Fibroblast of skin of scalp (primary cell): ENCODE results near the gene THSD4. TPM values are rescaled to one million over a fixed set of nuclear protein-coding genes. Genes with fewer than 3 reads are reported as not detected.
A peak's percentile ranks its signal among the peaks of the same experiment; 100 is the strongest.

Experiments used
- DNase-seq: peaks from one replicate; pipeline ENCODE4 v3.0.0-alpha.2; 2013
- polyA plus RNA-seq, 2 experiments: library from polyadenylated mRNA; unstranded; fragments of 120-200 nt; gene quantifications; one replicate each; pipeline ENCODE4 v1.2.1, GENCODE V29; 2013; ENCODE audit not compliant: insufficient read length in 2 of 2

THSD4 gene
- 7.3 TPM for polyA plus RNA-seq (2013, experiment 1 of 2; ENCODE audit: insufficient read length)
- polyA plus RNA-seq (2013, experiment 2 of 2; ENCODE audit: insufficient read length) = 7.1 TPM

DNA sequence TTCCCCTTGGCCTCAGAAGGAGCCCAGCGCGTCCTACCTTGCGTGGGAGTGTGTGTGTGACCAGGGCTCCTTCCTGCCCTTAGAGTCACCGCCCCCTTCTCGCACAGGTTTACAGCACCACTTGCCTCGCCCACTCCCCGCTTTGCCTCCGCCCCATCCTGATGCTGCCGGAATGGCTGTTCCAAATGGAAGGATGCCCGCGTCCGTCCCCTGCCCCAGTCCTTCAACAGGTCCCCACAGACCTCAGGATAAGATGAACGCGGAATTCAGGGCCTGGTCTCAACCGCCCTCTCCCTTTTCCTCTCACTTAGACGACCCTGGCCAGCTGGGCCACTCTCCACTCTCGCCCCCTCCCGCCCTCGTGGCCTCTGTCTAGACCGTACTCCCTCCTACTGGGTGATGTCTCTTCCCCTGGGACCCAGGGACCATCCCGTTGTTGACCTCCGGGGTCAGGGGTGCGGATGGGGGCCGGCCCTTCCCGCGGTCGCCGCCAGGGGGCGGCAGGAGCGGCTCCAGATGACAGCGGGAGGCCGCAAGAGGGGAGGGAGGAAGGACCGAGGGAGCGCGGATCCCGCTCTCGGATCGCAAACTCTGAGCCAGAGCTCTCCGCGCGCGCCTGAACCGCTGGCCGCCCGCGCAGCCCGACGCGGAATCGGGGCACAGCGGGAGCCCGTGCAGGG lies at the start of gene THSD4:
Gene THSD4 (plus strand): TSS at position 585 of the 680 bp plus-strand sequence.
- DNase-seq = peak; percentile 78

GRCh38 chr15:71066983-71067382 lies 48.3 kb upstream of the THSD4 start:
- DNase-seq = peak; percentile 40

DNA sequence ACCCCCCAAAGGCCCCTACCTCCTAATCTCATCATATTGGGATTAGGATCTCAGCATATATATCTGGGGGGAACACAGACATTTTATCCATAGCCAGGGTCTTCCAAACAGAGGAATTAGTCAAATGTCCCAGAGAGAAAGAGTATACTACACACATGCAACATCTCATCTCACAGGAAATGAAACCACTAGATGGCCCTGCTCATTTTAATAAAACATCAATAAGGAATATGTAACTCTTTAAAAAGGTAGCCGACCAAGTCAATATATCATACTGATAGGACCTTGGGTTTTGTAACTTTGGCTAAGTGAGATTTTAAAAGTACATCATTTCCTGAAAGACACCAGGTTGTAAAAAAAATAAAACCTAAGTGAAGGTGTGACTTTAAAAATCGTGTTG lies 45.6 kb upstream of the THSD4 start:
- DNase-seq = no peak

GRCh38 chr15:71071529-71071928 lies 43.7 kb upstream of the THSD4 start:
- no peak for DNase-seq

DNA sequence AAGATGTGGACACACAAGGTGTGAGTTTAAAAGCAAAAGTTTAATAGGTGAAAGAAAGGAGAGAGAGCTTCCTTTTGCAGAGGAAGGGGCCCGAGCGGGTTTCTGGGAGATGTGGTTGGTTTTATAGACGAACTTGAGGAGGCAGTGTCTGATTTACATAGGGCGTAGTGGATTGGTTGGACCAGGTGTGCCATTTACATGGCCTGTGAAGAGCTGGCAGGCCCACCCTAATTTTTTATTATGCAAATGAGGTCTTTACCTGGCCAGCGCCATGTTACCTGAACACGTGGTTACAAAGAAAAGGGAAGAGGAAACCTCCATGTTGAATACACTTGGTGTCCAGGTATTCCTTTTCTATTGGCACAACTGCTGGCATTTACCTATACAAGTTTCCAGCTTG lies 42.8 kb upstream of the THSD4 start:
- no peak for DNase-seq

DNA sequence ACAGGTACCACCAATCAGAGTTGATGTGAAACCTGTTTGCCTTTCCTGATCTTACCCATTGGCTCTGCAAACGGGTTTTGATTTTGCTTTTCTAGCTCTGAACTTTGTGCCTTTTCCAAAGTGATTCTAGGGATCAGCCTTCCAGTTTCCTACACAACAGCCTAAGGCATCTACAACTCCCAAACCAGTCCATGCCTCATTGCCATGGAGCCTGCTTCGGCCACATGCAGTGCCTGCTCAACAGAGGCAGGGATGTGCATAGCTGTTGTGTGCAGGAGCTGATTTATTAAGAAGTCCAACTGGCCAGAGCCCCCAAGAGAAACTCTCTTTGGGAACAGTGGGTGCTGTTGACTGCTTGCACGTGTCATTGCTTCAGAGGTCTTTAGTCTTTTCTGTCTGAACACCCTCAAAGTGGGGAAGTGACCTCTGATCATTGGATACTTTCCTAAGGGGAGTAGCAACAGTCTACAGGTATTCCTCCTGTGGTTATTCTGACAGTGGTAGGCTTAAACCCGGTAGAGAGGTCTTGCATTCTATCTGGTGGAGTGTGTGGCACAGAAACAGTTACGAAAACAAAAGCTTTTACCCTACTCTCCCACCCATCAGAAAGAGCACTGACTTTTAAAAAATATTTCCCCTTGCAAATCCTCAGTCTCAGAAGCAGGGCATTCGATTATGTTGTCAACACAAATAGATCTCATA lies 36.6 kb upstream of the THSD4 start:
- no peak for DNase-seq

DNA sequence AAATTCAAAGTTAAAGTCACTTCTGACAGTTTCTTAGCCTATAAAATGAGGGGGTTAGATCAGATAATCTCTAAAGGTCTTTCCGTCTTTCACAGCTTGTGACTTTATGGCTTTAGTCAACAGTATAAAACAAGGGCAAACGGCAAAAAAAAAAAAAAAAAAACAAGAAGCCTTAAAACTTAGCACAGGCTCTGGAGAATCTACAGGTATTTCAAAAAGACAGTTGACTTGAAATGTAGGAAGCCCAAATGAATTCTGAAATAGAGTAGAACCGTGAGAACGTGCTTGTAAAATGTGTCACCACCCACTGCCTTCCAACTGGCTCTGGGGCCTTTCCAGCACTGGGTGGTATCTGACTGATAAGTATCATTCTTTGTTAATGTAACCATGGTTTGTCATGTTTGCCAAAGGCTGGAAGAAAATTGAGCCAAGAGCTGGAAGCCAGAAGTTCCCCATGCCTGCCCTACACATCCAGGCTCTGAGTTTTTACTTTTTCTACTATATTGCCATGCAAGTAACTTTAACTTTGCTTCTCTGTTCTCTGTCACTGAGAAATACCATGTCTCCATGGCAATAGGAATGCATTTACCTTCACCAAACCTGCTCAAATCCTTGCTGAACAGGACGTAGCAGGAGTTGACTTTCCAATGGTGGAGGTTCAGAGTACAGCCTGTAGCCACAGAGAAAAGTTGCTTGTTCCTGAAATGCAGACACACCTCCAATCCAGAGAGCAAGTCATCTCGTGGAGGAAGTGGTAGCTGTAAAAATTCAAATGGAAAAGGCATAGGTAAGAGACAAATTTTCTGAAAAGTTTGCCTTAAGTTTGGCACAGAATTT lies 35.8 kb upstream of the THSD4 start:
- peak; percentile 69 for DNase-seq

- DNase-seq = no peak
Observed at GRCh38 chr15:71080166-71080565, 35.1 kb upstream of the THSD4 start.

DNA sequence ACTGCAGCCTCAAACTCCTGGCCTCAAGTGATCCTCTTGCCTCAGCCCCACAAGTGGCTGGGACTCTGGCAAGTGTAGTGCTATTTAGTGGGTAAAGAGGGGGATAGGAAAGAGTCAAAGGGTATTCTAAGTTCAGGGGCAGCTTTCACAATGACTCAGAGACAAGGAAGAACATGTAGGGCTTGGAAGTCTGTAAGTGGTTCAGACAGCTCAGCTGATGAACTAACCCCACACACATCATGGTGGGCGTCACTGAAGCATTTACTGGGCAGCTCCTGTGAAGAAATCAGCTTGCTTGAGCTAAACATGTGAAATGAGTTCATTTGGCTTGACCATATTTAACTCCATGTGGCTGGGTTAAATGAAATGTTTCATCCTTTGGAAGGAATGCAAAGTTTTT lies 34.6 kb upstream of the THSD4 start:
- peak; percentile 55 for DNase-seq

- DNase-seq = no peak
Observed at GRCh38 chr15:71082803-71083202, 32.5 kb upstream of the THSD4 start.

- peak; percentile 52 for DNase-seq
Observed at GRCh38 chr15:71083349-71083748, 31.9 kb upstream of the THSD4 start.

- no peak for DNase-seq
Observed at GRCh38 chr15:71084264-71084663, 31.0 kb upstream of the THSD4 start.

GRCh38 chr15:71085809-71086208 lies 29.5 kb upstream of the THSD4 start:
- DNase-seq = no peak

DNA sequence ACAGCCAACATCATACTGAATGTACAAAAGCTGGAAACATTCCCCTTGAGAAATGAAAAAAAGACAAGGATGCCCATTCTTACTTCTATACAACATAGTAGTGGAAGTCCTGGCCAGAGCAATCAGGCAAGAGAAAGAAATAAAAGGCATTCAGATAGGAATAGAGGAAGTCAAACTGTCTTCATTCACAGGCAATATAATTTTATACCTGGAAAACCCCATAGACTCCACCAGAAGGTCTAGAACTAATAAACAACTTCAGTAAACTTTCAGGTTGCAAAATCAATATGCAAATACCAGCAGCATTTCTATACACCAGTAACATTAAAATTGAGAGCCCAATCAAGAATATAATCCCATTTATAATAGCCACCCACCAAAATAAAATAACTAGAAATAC lies 27.1 kb upstream of the THSD4 start:
- DNase-seq = no peak

DNA sequence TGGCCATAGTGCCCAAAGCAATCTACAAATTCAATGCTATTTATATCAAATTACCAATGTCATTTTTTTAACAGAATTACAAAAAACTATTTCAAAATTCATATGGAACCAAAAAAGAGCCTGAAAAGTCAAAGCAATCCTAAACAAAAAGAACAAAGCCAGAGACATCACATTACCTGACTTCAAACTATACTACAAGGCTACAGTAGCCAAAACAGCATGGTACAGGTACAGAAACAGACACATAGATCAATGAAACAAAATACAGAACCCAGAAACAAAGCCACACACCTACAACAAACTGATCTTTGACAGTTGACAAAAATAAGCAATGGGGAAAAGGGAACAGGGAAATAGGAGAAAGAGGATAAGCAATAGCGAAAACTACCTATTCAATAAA lies 26.6 kb upstream of the THSD4 start:
- no peak for DNase-seq

DNA sequence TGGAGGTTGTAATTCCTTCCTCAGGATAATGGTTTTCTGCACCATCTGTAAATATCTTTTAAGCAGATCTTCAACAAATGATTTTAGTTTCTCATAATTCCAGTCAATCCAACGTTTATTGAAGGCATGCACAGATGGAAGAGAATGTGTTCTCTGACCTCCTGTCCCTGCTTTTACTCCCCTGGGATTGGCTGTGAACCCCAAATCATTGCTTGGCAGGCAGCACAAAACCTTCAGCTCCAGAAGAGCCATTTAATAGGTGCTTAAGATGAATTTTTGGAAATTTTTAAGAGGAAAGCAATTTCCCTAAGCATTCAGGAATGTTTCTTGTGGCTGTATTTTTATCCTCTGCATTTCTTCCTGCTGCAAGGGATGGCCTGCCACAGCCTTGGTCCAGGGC lies 25.5 kb upstream of the THSD4 start:
- no peak for DNase-seq

- no peak for DNase-seq
Observed at GRCh38 chr15:71091601-71092000, 23.7 kb upstream of the THSD4 start.

- DNase-seq = no peak
Observed at GRCh38 chr15:71092056-71092600, 23.1 kb upstream of the THSD4 start.

DNA sequence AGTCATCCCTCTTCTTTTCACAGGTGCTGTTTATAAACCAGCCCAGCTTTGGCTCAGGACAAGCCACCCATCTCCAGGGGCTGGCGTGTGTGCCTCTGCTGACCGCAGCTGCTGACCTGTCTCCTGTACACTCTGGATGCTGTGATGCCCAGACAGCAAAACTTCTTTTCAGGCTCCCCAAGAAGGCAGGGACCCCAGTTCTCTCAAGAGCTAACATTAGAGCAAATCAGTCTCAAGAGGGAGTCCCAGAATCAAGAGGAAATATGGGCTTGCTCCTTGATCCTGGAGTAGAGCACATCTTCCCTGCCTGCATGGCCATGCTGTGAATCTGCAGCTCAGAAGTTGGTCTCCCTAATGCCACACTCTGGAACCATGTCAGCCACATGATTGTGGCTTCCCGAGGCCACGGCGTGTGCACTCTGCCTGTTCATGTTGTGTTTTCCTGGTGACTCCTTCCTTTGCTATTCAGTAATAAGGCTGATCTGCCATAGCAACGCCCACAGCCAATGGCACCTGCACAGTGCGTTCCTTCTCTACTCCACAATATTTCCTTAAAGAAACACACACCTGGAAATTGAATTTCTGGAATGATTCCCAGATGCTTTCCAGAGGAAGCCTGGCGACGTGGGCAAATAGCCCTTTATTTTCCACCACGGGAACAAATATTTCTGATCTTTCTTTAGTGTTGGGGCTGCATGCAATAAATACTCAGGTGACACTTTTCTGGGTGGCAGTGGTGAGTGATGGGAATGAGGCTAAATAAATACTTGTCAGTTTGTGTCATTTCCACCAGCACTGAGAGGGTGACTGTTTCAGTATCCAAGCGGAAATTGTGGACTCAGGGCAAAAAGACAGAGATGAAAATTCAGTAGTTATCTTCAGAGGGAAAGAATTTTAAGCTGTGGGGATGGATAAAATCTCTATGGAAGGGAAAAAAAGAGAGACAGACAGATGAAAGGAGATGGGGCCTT lies 21.9 kb upstream of the THSD4 start:
- DNase-seq = peak; percentile 59

- DNase-seq = no peak
Observed at GRCh38 chr15:71094137-71094536, 21.1 kb upstream of the THSD4 start.

GRCh38 chr15:71096676-71097075 lies 18.6 kb upstream of the THSD4 start:
- no peak for DNase-seq

- DNase-seq = no peak
Observed at GRCh38 chr15:71097890-71098289, 17.4 kb upstream of the THSD4 start.
